GM12878 (cell line): ENCODE results near the gene SLC2A4RG. TPM values are rescaled to one million over a fixed set of nuclear protein-coding genes. Genes with fewer than 3 reads are reported as not detected.
A peak's percentile ranks its signal among the peaks of the same experiment; 100 is the strongest.

Source experiments
- ATAC-seq: fragments of 200-7000 bp; cut with Tn5 transposase; 3 replicates; pipeline ENCODE4 v1.9.1; 2020; ENCODE audit warnings: mild to moderate bottlenecking, moderate library complexity
- BruUV-seq: library from RNA; stranded (reverse); fragments of 400-500 nt; replicated peaks from 2 replicates; lab custom pipeline; 2021; lab: Mats Ljungman, UMichigan
- CTCF ChIA-PET: fragments of 300-600 bp; sonication (Branson Sonifier 250); formaldehyde crosslinking; extraction: SDS; loops from one replicate; lab custom pipeline; 2021; ENCODE audit warnings: inconsistent platforms; lab: Yijun Ruan, JAX
- POLR2A ChIA-PET: fragments of 350-600 bp; formaldehyde crosslinking; extraction: SDS; loops from one replicate; lab custom pipeline; 2021; ENCODE audit warnings: inconsistent platforms; lab: Charles Lee
- RAD21 ChIA-PET: fragments of 300-600 bp; sonication (Branson Sonifier 250); formaldehyde crosslinking; loops from one replicate; lab custom pipeline; 2023; ENCODE audit warnings: antibody characterized with exemption; ENCODE audit not compliant: unreplicated experiment; lab: Charles Lee
- SMC1A ChIA-PET: fragments of 300-600 bp; sonication (Branson Sonifier 250); formaldehyde crosslinking; loops from one replicate; lab custom pipeline; 2023; ENCODE audit not compliant: unreplicated experiment, uncharacterized antibody; lab: Charles Lee
- DNase-seq: peaks from one replicate; pipeline ENCODE4 v3.0.0-alpha.2; 2011; ENCODE audit warnings: low read depth, low spot score
- FAIRE-seq: peaks from 3 replicates; lab custom pipeline; 2011; peaks lifted over from hg19 to GRCh38; lab: Jason Lieb, UNC
- H2AFZ ChIP-seq: 2 replicates; pipeline ENCODE4 v1.6.0; 2011; ENCODE audit warnings: low read depth, low read length, control low read depth; ENCODE audit not compliant: control insufficient read depth
- H3K27ac ChIP-seq: 2 replicates; pipeline ENCODE4 v1.5.1; 2011; ENCODE audit warnings: control low read depth; ENCODE audit not compliant: control insufficient read depth, insufficient read depth
- H3K27me3 ChIP-seq, 2 experiments: replicated peaks in 1 of 2; 2 replicates each; pipeline versions ENCODE4 v1.6.0 to v1.6.1; 2011; ENCODE audit warnings: low read length in 1 of 2; ENCODE audit not compliant: control insufficient read depth in 2 of 2, insufficient read depth in 2 of 2
- H3K36me3 ChIP-seq, 2 experiments: 2 replicates each; pipeline ENCODE4 v1.5.1; 2011; ENCODE audit warnings: low read length in 1 of 2; ENCODE audit not compliant: control insufficient read depth in 2 of 2, insufficient read depth in 2 of 2
- H3K4me1 ChIP-seq: 2 replicates; pipeline ENCODE4 v1.6.1; 2011; ENCODE audit warnings: mild to moderate bottlenecking, low read length, moderate library complexity, mixed read lengths; ENCODE audit not compliant: control insufficient read depth, insufficient read depth
- H3K4me2 ChIP-seq: 2 replicates; pipeline ENCODE4 v1.6.0; 2011; ENCODE audit warnings: control low read depth; ENCODE audit not compliant: control insufficient read depth, insufficient read depth
- H3K4me3 ChIP-seq: fragments of 200-600 bp; sonication (generic); 2 replicates; pipeline ENCODE4 v1.5.1; 2016
- H3K79me2 ChIP-seq: 2 replicates; pipeline ENCODE4 v1.6.0; 2011; ENCODE audit warnings: low read length; ENCODE audit not compliant: control insufficient read depth, insufficient read depth
- H3K9ac ChIP-seq: 2 replicates; pipeline ENCODE4 v1.8.0; 2011; ENCODE audit warnings: low read length, control low read depth, mixed read lengths; ENCODE audit not compliant: control insufficient read depth, insufficient read depth
- H3K9me3 ChIP-seq: replicated peaks from 3 replicates; pipeline ENCODE4 v1.5.1; 2011; ENCODE audit warnings: mild to moderate bottlenecking, low read length; ENCODE audit not compliant: control insufficient read depth, insufficient read depth
- H4K20me1 ChIP-seq: 2 replicates; pipeline ENCODE4 v1.6.0; 2011; ENCODE audit not compliant: control insufficient read depth, insufficient read depth
- ATF7 ChIP-seq: fragments of 450-650 bp; IDR thresholded peaks from 2 replicates; pipeline ENCODE4 v1.6.1; 2016; ENCODE audit warnings: low read depth, mild to moderate bottlenecking
- DPF2 ChIP-seq: fragments of 450-650 bp; IDR thresholded peaks from 2 replicates; pipeline ENCODE4 v1.6.1; 2017; ENCODE audit warnings: mild to moderate bottlenecking
- EED ChIP-seq: sonication (generic); IDR thresholded peaks from 2 replicates; pipeline ENCODE4 v1.6.1; 2016; ENCODE audit warnings: antibody characterized with exemption, low read depth
- FOXK2 ChIP-seq: fragments of 450-650 bp; IDR thresholded peaks from 2 replicates; pipeline ENCODE4 v1.6.1; 2017; ENCODE audit warnings: mild to moderate bottlenecking, moderate library complexity
- GATAD2B ChIP-seq: fragments of 450-650 bp; conservative IDR thresholded peaks from 2 replicates; pipeline ENCODE4 v1.6.1; 2017; ENCODE audit warnings: low read depth, mild to moderate bottlenecking, moderate library complexity
- IRF5 ChIP-seq: fragments of 450-650 bp; IDR thresholded peaks from 2 replicates; pipeline ENCODE4 v1.6.1; 2017; ENCODE audit warnings: borderline replicate concordance
- KLF5 ChIP-seq: fragments of 450-650 bp; IDR thresholded peaks from 2 replicates; pipeline ENCODE4 v1.6.1; 2014; ENCODE audit warnings: mild to moderate bottlenecking; ENCODE audit not compliant: partially characterized antibody
- MXI1 ChIP-seq: fragments of 150-350 bp; IDR thresholded peaks from 2 replicates; pipeline ENCODE4 v1.6.1; 2011; ENCODE audit warnings: low read depth, mild to moderate bottlenecking, inconsistent platforms, low read length, improper control_type of control experiment
- NBN ChIP-seq: fragments of 450-650 bp; IDR thresholded peaks from 2 replicates; pipeline ENCODE4 v1.6.1; 2016
- NR2C1 ChIP-seq: fragments of 450-650 bp; IDR thresholded peaks from 2 replicates; pipeline ENCODE4 v1.6.1; 2017; ENCODE audit warnings: antibody characterized with exemption, mild to moderate bottlenecking, moderate library complexity
- RAD51 ChIP-seq: fragments of 450-650 bp; IDR thresholded peaks from 2 replicates; pipeline ENCODE4 v1.6.1; 2016; ENCODE audit warnings: moderate library complexity, mild to moderate bottlenecking, inconsistent platforms
- SKIL ChIP-seq: fragments of 450-650 bp; IDR thresholded peaks from 2 replicates; pipeline ENCODE4 v1.6.1; 2017; ENCODE audit warnings: mild to moderate bottlenecking, low read depth, inconsistent platforms; ENCODE audit not compliant: poor library complexity, severe bottlenecking
- SP1 ChIP-seq: IDR thresholded peaks from one replicate; pipeline ENCODE4 v1.6.1; 2011; ENCODE audit warnings: low read depth, low read length
- STAT3 ChIP-seq: IDR thresholded peaks from 2 replicates; pipeline ENCODE4 v1.6.1; 2011; ENCODE audit warnings: low read depth, low read length, improper control_type of control experiment
- ZBTB11 ChIP-seq: fragments of 450-650 bp; formaldehyde crosslinking; IDR thresholded peaks from 2 replicates; pipeline ENCODE4 v1.5.0; 2022; ENCODE audit warnings: mild to moderate bottlenecking, missing genetic modification characterization
- ZNF622 ChIP-seq: fragments of 450-650 bp; IDR thresholded peaks from 2 replicates; pipeline ENCODE4 v1.6.1; 2017; ENCODE audit warnings: mild to moderate bottlenecking, inconsistent platforms
- ZZZ3 ChIP-seq: IDR thresholded peaks from 2 replicates; pipeline ENCODE4 v1.6.1; 2011; ENCODE audit warnings: low read depth; ENCODE audit not compliant: control insufficient read depth, insufficient read length
- WGBS: methylation state at CpG from one replicate; pipeline ENCODE4 v1.1.6; 2016; ENCODE audit warnings: low lambda C conversion rate; ENCODE audit not compliant: insufficient replicate concordance, insufficient coverage; ENCODE audit errors: missing lambda C conversion rate; 5-methylcytosine and 5-hydroxymethylcytosine counted together
- in situ Hi-C: fragments of 300-500 bp; cut with MboI; formaldehyde crosslinking; loops from 9 replicates; pipeline ENCODE4 v1.14.3; 2018; ENCODE audit warnings: mixed read lengths
- intact Hi-C: fragments of 100-400 bp; cut with micrococcal nuclease; formaldehyde crosslinking; loops from one replicate; pipeline ENCODE4 v1.14.2; 2022; ENCODE audit not compliant: unreplicated experiment
- polyA plus RNA-seq, 11 experiments: library from polyadenylated mRNA; depleted of rRNA in 4 of 11; unstranded in 6 of 11; stranded (reverse) in 5 of 11; fragments of >200 nt; fragmentation: Nextera tagmentation in 4 of 11; fragmentation: Illumina TruSeq in 1 of 11; extraction: Ambion mirVana in 4 of 11; extraction: Trizol in 1 of 11; gene quantifications; 1 replicate in 1 of 11; 2 replicates in 10 of 11; pipeline versions ENCODE4 v1.2.1 to v1.2.3, GENCODE V29; 2011 to 2016; ENCODE audit warnings: inconsistent platforms in 2 of 11, missing spikeins in 2 of 11, low read depth in 1 of 11
- total RNA-seq, 4 experiments: library from RNA; depleted of rRNA in 3 of 4; stranded (reverse); fragments of >200 nt in 3 of 4; fragmentation: Illumina TruSeq in 1 of 4; extraction: Trizol in 1 of 4; gene quantifications; 2 replicates each; pipeline versions ENCODE4 v1.2.1 to v1.2.3, GENCODE V29; 2013 to 2021

The SLC2A4RG gene
- total and polyA plus RNA-seq, 10 of the 15 experiments (the other 5 are each of a cell fraction or from before 2014, with no cell fraction given), result 0.34 to 65.9 (median 13.3) TPM

GRCh38 chr20:63707558-63708300 lies 31.8 kb upstream of the SLC2A4RG start, which contains the start of the genes ARFRP1 and ZGPAT:
Gene ARFRP1, minus strand, starts transcription at chr20:63707976. Its CDS starts 885 bp downstream, at chr20:63707091.
Gene ZGPAT, plus strand, starts transcription at chr20:63708039. Its CDS starts 542 bp downstream, at chr20:63708581.
- H3K27ac ChIP-seq, result peak within 1 kb of the TSS; percentile 74
- DNase-seq (no peak), FAIRE-seq (peak; percentile 18), ATAC-seq (peak; percentile 93)
- ChIA-PET RAD21 (interaction anchor here (0.7 to 2.4 kb wide), 15 partner anchors 9 to 273 kb away, joined by 3 to 32 read pairs (median 4); partner anchors contain the start of genes LIME1, PRPF6, PTK6 and RTEL1), POLR2A (interaction anchor here (0.6 to 1.6 kb wide), 7 partner anchors 29 to 351 kb away, joined by 3 to 5 read pairs (median 3); partner anchors contain the start of genes LIME1, RTEL1, SLC2A4RG and TPD52L2), SMC1A (interaction anchor here (0.6 to 2.6 kb wide), 8 partner anchors 12 to 157 kb away, joined by 3 to 14 read pairs (median 5); partner anchors contain the start of genes LIME1 and TPD52L2), CTCF (interaction anchor here (0.6 to 3.3 kb wide), 20 partner anchors 9 to 270 kb away, joined by 3 to 28 read pairs (median 5); partner anchors contain the start of genes LIME1, RTEL1, SLC2A4RG and TPD52L2)
- intact Hi-C loops (loop anchor here (2.0 kb wide), 4 partner anchors 29 to 249 kb away; partner anchors contain the start of genes LIME1, TPD52L2 and UCKL1), in situ Hi-C loops (loop anchor here (5.0 kb wide), 1 partner anchor 150 kb away; no protein-coding TSS in a partner anchor)
- H3K27me3 ChIP-seq, result no peaks in the 10 kb centered on the region
- H3K4me3 ChIP-seq, result peak within 1 kb of the TSS; percentile 89
- peaks cover 50% of the 10 kb centered on the region for H3K79me2 ChIP-seq
- peak within 1 kb of the TSS; percentile 77 for H3K9ac ChIP-seq
- H3K4me1 ChIP-seq, result peaks cover 12% of the 10 kb centered on the region
- peak within 1 kb of the TSS; percentile 87 for H3K4me2 ChIP-seq
- H2AFZ ChIP-seq, result peak within 1 kb of the TSS; percentile 41
- H4K20me1 ChIP-seq, result no peaks in the 10 kb centered on the region
- H3K36me3 ChIP-seq, result peaks cover 5 to 27% of the 10 kb centered on the region in 2 experiments
- under 1% methylated on average over 67 of the region's 98 CpGs for WGBS
- H3K9me3 ChIP-seq, result peaks cover 6% of the 10 kb centered on the region; the same call in 2 of the 3 replicates
- BruUV-seq, result no TSS peak
- TF ChIP-seq SKIL (no peak), MXI1 (peak; percentile 73; the same call in 1 of the 2 replicates), RAD51 (no peak), STAT3 (no peak), EED (no peak), IRF5 (no peak), SP1 (no peak), ZNF622 (no peak), NR2C1 (peak; percentile 99), NBN (no peak), ZBTB11 (CRISPR knock-in tag) (no peak), GATAD2B (peak; percentile 94), DPF2 (peak; percentile 70; the same call in 1 of the 2 replicates), ZZZ3 (no peak), FOXK2 (no peak; the same call in 1 of the 2 replicates), ATF7 (no peak), KLF5 (no peak)
